Activated effector memory CD4-positive, alpha-beta T cell treated with anti-CD3 and anti-CD28 coated beads, Interleukin-2, amount 50 U/mL, for 16 hours (primary cell): Measurements from ENCODE around the gene RASA3.
A peak's percentile ranks its signal among the peaks of the same experiment; 100 is the strongest.

ENCODE experiments used
- DNase-seq: peaks from one replicate; pipeline ENCODE4 v3.0.0-alpha.2; 2020

The RASA3 gene

GRCh38 chr13:113998781-113999617 is 133.4 kb downstream of the RASA3 start:
- no peak for DNase-seq

DNA sequence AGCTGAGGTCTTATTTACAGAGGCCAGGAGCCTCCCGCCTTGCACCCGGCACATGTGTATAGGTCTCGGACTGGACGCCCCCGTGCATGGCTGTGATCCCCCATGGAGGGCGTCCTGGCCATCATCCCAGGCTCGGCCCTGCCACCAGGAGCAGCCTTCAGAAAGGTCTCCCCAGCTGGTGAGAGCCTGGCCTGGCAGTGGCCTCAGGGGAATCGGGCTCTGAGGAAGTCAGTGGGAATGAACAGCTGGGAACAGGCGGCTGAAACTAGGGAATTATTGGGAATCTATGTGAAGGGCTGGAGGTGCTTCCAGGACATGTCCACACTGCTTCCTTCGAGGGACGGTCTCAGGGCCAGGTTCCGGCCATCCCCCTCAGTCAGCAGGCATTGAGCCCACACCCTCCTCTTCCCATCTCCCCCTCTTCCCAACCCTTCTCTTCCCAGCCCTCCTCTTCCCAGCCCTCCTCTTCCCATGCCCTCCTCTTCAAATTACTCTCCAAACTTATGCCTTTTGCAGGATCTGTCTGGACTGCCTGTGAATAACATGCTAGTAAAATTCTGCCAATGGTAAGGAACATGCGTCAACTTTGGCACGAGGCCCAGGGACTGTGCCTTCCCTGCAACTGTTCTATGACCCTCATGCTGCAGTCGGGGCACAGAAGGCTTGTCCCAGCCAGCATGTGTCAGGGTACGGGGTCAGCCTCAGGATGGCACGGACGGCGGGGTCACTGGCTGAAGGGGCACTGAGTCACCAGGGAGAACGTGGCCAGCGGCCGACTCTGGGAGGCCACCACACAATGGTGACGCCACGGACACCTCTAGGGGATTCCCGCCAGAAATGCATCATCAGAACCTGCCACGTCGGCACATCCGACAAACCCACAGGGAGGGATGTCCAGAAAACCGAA is 134.3 kb downstream of the RASA3 start:
- no peak for DNase-seq

DNA sequence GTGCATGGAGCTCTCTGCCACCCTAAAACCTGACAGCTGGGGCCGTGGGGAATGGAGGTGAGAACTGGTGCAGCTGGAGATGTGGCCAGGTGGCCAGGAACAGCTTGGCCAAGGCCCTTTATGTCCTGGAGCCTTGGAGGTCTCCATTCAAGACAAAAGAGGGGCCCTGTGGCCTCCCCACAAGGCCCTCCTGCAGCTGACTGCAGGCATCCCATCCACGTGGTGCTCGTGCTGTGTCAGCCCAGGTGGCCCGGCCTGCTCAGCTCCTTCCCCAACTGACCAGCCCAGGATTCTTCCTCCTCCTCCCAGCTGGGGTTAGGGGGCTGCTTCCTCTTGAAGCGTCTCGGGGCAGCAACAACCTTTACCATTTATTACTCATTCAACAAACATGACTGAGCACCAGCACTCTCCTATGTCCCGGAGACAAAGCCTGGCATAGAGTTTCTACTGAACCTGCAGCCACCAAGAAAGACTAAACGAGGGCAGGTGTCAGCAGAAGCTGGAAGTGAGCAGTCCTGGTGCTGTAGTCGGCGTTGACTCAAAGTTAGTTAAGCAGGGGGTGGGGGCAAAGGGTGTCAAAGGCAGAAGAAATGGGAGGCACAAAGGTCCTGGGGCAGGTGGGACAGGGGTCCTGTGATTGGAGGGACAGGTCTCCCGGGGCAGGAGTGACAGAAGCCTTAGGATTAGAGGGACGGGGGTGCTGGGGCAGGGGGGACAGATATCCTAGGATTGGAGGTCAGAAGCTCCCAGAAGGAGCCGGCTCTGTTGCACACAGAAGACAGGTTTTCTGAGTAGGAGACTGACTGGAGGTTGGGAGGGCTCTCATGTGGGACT is 135.3 kb downstream of the RASA3 start:
- no peak for DNase-seq

DNA sequence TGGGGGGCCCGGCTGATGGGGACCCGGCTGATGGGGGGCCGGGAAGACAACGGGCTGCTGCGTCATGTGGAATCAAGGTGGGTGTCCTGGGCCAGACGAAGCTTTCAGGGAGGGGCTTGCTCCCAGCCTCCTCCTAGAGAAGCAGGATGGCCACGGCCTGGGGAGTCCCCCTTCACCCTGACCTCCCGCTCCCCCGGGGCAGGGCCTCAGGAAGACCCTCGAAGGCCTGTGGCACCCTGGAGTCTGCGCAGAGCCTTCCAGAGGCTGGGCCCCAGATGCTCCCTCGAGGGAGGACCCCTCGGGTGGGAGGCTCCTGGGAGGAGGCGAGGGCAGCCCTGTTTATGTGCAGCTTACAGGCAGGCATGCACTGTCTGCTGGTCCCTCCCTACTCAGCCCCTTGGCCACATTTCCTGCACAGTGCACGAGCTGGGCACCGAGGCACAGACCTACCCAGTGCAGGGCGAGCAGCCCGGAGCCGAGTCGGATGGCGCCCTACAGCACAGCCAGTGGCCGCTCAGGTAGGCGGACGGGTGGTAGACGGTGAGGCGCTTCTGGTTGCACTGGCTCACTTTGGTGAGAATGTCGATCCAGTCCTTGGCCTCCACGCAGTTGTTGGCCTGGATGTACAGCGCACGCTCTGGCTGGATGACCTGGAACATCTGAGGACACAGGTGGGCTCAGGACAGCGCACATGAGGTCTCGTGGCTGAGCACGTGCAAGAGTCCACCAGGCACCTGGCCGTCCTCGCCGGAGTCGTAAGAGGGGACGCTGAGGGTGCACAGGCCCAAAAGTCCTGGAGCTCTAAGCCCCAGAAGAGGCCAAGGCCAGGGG is 136.1 kb downstream of the RASA3 start:
- DNase-seq, result no peak

DNA sequence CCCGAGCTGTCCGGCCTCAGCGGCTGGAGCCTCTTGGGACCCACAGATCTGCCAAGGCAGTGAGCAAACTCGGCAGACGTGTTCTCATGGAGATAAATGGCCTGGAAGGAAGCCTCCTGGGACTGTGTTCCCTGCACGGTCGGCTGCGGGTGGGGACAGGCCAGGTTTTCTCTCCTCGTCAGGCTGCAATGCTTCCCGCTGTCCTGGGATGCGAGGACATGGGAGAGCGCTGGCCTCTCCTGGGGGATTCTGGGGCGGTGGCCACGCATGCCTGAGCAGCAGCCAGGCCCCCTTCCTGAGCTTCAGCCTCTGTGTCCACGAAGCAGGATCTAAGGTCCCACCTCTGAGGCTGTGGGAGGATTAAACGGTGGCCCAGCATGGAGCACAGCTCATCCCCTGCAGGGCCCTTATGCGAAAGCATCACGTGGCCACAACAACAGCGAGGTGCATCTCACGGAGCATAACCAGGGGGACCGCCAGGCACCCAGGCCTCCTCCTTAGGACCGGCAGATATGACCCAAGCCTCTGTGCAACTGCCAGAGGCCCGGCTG is 137.3 kb downstream of the RASA3 start:
- DNase-seq, result no peak

DNA sequence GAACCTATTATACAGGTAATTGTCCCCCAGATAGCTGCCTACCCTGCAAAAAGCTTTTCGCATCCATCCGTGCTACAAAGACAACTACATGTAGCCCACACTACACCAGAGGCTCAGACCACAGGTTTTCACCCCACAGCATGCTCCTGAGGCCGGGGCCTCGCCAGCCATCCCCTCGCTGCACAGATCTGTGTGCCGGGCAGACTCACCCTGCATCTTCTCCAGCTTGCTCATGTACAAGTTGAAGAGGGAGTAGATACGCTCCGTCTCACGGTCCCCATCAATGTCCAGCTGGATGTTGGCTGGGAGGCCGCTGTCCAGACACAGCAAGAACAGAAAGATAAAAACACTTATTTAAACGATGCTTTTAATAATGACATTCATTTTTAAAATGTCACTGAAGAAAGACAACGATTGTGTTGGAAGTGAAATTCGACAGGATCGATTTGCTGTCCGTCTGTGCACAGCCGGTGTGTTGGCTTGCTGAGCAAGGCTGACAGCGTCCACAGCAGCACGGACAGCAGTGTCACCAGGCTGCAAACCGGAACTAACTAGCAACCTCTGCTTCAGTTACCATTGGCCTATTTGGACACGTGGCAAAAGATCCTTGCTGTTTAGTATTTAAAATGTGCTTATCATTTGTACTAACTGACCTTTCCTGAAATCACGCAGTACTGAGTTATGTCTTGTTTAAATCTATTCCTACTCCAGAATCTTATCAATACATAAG is 140.0 kb downstream of the RASA3 start:
- DNase-seq, result no peak

DNA sequence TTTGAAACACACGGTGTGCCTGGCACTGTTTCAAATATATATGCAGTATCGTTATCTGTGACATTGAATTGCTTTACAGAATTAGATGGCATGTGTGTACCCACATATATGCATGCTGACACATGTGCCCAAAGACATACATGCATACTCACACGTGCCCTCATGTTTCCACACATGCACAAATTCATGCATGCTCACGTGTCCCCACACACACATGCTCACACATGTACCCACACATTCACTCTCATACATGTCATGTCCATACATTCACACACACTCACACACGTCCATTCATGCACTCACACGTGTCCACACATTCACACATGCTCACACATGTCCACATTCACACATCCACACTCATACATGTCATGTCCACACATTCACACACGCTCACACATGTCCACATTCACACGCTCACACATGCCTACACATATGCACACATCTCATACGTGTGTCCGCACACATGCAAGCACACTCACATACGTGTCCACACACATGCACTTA is 140.7 kb downstream of the RASA3 start:
- no peak for DNase-seq

DNA sequence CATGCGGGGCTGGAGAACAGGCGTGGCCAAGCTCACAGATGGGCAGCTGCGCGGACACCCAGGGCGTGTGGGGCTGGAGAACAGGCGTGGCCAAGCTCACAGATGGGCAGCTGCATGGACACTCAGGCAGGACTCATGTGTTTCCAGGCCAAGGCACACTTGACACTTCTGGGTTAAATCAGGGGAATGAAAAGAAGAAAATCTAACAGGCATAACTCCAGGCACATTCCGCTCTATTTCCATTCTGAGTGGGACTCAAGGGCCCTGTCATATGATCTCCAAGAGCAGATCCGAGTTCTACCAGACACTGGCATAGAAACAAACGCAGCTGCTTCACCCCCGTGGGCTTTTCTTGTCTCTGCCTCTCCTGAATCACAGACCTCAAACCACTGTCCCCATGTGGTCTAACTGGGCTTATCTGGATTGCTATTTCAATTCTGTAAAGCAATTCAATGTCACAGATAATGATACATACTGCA is 141.2 kb downstream of the RASA3 start:
- peak; percentile 3 for DNase-seq

DNA sequence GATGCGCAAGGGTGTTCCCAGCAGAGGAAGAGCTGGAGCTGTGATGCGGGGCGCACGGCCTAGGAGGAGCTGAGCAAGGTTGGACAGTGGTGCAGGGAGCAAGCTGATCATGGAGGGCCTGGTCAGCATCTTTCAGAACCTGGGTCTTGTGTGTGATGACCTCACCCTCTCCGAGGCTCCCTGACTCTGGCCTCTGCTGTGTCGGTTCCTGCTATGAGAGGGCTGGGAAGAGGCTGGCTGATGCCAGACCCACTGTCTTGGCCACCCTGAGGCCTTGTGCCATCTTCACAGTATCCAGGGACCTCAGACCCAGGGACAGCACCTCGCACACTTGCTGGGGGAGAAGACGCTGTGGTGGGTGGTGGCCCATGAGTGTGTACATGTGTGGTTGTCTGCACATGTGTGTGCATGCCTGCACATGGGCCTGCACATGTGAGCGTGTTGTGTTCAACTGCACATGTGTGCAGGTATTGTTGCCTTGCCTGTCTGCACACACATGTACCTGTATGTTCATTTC is 142.0 kb downstream of the RASA3 start:
- DNase-seq, result peak; percentile 46

DNA sequence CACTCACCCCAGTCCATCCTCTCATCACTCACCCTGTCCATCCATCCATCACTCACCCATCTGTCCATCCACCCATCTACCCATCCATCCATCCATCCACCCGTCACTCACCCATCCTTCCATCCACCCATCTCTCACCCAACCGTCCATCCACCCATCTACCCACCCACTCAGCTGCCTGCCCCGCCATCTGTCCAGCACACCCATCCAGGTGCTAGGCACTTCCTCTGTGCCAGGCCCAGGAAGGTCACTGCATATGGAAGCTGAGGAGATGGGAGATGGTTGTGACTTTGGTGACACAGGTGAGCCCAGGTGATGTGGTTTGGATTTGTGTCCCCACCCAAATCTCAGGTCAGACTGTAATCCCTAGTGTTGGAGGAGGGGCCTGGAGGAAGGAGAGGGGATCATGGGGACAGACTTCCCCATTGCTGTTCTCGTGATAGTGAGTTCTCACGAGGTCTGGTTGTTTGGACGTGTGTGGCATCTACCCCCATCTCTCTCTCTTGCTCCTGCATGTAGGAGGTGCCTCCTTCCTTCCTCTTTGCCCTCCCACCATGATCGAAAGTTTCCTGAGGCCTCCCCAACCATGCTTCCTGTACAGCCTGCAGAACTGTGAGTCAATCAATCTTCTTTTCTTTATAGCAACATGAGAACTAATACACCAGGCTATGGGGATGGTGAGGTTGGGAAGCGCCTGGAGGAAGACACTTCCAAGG is 142.7 kb downstream of the RASA3 start:
- DNase-seq, result peak; percentile 43

- DNase-seq, result peak; percentile 12
Observed at GRCh38 chr13:113988859-113989258, 143.6 kb downstream of the RASA3 start.

- peak; percentile 58 for DNase-seq
Observed at GRCh38 chr13:113982296-113982661, 150.1 kb downstream of the RASA3 start.

GRCh38 chr13:113981611-113982295 is 150.7 kb downstream of the RASA3 start:
- DNase-seq, result peak; percentile 59

- DNase-seq, result no peak
Observed at GRCh38 chr13:113981194-113981605, 151.2 kb downstream of the RASA3 start.

- no peak for DNase-seq
Observed at GRCh38 chr13:113980489-113981064, 151.8 kb downstream of the RASA3 start.

GRCh38 chr13:113979791-113980471 is 152.5 kb downstream of the RASA3 start:
- DNase-seq, result no peak

DNA sequence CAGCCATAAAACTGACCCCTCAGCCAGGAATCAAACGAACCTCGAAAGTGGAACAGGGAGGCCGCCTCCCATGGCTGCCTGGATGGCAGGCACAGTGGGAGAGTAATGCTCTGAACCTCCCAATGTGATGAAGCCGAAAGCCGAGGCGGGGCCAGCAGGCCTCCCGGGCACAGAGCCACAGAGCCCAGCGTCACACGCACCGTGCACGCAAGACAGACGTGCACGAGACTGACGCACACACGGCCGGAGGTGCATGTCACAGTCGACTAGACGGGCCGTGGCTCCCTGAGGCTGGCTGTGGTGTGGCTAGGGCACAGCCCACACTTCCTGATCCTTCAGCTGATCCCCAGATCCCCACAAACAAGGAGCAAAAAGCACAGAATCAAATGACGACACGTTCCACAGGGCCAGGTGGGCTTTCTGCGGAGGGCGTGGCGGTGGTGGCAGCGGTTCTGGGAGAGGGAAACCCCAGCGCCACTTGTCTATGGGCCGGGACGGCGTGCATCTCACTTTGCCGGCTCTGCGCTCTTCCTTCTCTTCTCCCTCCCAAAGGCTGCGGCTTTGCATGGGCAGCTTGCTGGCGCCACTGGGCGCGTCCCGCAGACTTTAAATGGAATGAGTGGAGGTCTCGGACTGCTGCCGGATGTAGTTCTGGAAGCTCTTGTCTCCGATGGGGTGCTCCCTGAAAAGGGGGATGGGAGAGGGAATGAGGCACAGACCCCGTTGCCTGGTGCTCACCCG is 153.5 kb downstream of the RASA3 start:
- no peak for DNase-seq
